Fibroblast of the aortic adventitia (primary cell): ENCODE data around the gene CLSTN2. TPM values are rescaled to one million over a fixed set of nuclear protein-coding genes. Genes with fewer than 3 reads are reported as not detected.

ENCODE experiments used
- DNase-seq: peaks from one replicate; pipeline ENCODE4 v3.0.0-alpha.2; 2010; ENCODE audit warnings: low read depth
- H3K4me3 ChIP-seq: 2 replicates; pipeline ENCODE4 v1.5.1; 2011; ENCODE audit warnings: low read depth, mild to moderate bottlenecking, control low read depth, low read length, moderate library complexity
- CTCF ChIP-seq: IDR thresholded peaks from 2 replicates; pipeline ENCODE4 v1.5.1; 2011; ENCODE audit warnings: mild to moderate bottlenecking, low read length, control low read depth, inconsistent platforms; ENCODE audit not compliant: insufficient read depth
- total RNA-seq: library from RNA; depleted of rRNA; stranded (reverse); fragments of >200 nt; gene quantifications from 2 replicates; pipeline ENCODE4 v1.2.3, GENCODE V29; 2012; ENCODE audit warnings: low replicate concordance

Gene CLSTN2
- total RNA-seq, 1 donor: 3.2 TPM

- no peak for TF ChIP-seq CTCF
- no peak overlapping the region for H3K4me3 ChIP-seq
- no peak for DNase-seq
These were observed 218.8 kb downstream of the CLSTN2 start for GRCh38 chr3:140153736-140154135.

DNA sequence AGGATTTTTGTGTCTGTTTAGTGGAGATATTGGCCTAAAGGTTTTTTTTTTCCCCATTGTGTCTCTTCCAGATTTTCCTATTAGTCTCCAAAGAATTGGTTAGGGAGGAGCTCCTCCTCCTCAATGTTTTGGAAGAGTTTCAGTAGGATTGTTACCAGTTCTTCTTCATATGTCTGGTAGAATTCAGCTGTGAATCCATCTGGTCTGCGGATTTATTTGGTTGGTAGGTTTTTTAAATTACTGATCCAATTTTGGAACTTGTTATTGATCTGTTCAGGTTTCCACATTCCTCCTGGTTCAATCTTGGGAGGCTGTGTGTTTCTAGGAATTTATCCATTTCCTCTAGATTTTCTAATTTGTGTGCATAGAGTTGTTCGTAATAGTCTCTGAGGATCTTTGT lies 222.2 kb downstream of the CLSTN2 start:
- TF ChIP-seq CTCF: no peak

GRCh38 chr3:140159646-140160045 lies 224.7 kb downstream of the CLSTN2 start:
- no peak for TF ChIP-seq CTCF
- H3K4me3 ChIP-seq: no peak overlapping the region
- no peak for DNase-seq

More for the DNA sequence above, 222.2 kb downstream of the CLSTN2 start:
- no peak for DNase-seq
- H3K4me3 ChIP-seq: no peak overlapping the region

GRCh38 chr3:140160553-140160952 lies 225.6 kb downstream of the CLSTN2 start:
- TF ChIP-seq CTCF: no peak
- no peak overlapping the region for H3K4me3 ChIP-seq
- DNase-seq: no peak

DNA sequence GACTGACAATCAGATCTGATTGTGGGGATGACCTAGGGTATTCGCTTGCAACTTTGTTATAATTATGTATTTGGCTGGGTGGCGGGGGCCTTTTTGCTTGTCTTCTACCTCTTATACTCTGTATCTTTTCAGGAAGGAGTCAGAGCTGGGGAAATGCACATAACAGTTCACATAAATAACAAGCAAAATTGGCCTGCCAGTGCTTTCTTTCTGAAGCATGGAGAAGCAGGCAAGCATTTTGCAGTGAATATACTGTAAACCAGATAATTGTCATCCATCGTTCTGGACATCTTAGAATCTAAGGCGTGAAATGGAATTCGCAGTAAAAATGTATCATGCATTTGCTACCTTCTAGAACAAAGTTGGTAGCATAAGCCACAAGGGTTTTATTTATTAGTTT lies 227.6 kb downstream of the CLSTN2 start:
- no peak overlapping the region for H3K4me3 ChIP-seq
- DNase-seq: no peak
- TF ChIP-seq CTCF: no peak

GRCh38 chr3:140163159-140163763 lies 228.3 kb downstream of the CLSTN2 start:
- TF ChIP-seq CTCF: no peak
- DNase-seq: no peak

DNA sequence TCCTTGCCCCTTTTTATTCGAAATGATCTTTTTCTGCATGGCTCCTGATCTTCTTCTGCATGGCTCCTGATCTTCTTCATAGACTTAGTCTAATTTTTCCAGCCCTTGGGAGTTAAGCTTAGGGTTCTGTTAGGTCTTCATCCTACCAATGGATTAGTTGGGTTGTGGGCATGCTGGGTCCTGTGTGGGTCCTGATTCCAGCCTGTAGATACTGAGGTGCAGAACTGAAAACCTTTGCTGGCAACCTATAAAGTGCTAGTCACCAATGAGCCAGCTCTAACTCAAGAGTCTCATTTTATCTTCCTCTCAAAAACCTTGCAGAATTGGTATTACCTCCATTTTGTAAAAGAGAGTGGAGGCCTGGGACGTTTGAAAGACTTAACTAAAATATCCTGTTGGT lies 229.2 kb downstream of the CLSTN2 start:
- no peak overlapping the region for H3K4me3 ChIP-seq
- no peak for TF ChIP-seq CTCF
- no peak for DNase-seq

More at GRCh38 chr3:140163159-140163763, 228.3 kb downstream of the CLSTN2 start:
- H3K4me3 ChIP-seq: no peak overlapping the region
